ENCODE measurements around the gene ARMC9. TPM values are rescaled to one million over a fixed set of nuclear protein-coding genes. Genes with fewer than 3 reads are reported as not detected.
A peak's percentile ranks its signal among the peaks of the same experiment; 100 is the strongest.

ARMC9 gene
- total RNA-seq, 1 donor from 2014 or later = 43.1 TPM

GRCh38 chr2:231294116-231294515 lies 95.7 kb downstream of the ARMC9 start:
- no peak overlapping the region for H3K4me3 ChIP-seq
- no peak for TF ChIP-seq CTCF (IDR thresholded peaks at IDR 0.05)
- H3K9me3 ChIP-seq = no peaks in the 10 kb centered on the region
- no peak for DNase-seq
- H3K4me1 ChIP-seq = peaks cover 34% of the 10 kb centered on the region
- no peak overlapping the region for H3K27ac ChIP-seq
- intact Hi-C loops (cut with DNase I) = no loop called here
- no peak for ATAC-seq
- H3K27me3 ChIP-seq (ENCODE audit: low read depth) = no peaks in the 10 kb centered on the region
- peaks cover 6% of the 10 kb centered on the region for H3K36me3 ChIP-seq

GRCh38 chr2:231294571-231295362 lies 96.3 kb downstream of the ARMC9 start:
- Histone ChIP-seq H3K36me3 (peaks cover 3% of the 10 kb centered on the region), H3K4me1 (peaks cover 40% of the 10 kb centered on the region), H3K4me3 (no peak overlapping the region), H3K27me3 (ENCODE audit: low read depth) (no peaks in the 10 kb centered on the region), H3K9me3 (no peaks in the 10 kb centered on the region), H3K27ac (peak overlapping the region; percentile 21)
- no peak for DNase-seq
- no peak for TF ChIP-seq CTCF (IDR thresholded peaks at IDR 0.05)
- no peak for ATAC-seq
- intact Hi-C loops (cut with DNase I) = no loop called here

DNA sequence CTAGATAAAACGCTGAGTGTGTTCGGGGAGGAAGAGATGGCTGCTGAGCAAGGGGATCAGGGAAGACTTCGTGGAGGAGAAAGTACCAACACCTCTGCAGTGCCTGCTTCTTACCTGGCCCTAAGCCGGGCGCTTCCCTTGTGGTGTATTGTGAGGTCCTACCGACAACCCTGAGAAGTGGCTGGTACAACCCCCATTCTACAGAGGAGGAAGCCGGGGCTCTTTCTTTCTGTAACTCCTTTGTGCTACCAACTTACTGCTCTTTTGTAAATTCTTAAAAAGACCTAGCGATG lies 96.9 kb downstream of the ARMC9 start:
- DNase-seq (no peak), ATAC-seq (no peak)
- Histone ChIP-seq H3K27me3 (ENCODE audit: low read depth) (no peaks in the 10 kb centered on the region), H3K4me3 (no peak overlapping the region), H3K36me3 (no peaks in the 10 kb centered on the region), H3K4me1 (peaks cover 45% of the 10 kb centered on the region), H3K9me3 (no peaks in the 10 kb centered on the region), H3K27ac (no peak overlapping the region)
- intact Hi-C loops (cut with DNase I) = no loop called here
- no peak for TF ChIP-seq CTCF (IDR thresholded peaks at IDR 0.05)

- peaks cover 56% of the 10 kb centered on the region for H3K4me1 ChIP-seq
- H3K4me3 ChIP-seq = no peak overlapping the region
- no peak overlapping the region for H3K27ac ChIP-seq
- no peak for TF ChIP-seq CTCF (IDR thresholded peaks at IDR 0.05)
- DNase-seq (no peak), ATAC-seq (no peak)
- H3K36me3 ChIP-seq = no peaks in the 10 kb centered on the region
- intact Hi-C loops (cut with DNase I) = no loop called here
- H3K27me3 ChIP-seq (ENCODE audit: low read depth) = no peaks in the 10 kb centered on the region
- H3K9me3 ChIP-seq = no peaks in the 10 kb centered on the region
Measured at GRCh38 chr2:231296401-231296974, 98.1 kb downstream of the ARMC9 start.

DNA sequence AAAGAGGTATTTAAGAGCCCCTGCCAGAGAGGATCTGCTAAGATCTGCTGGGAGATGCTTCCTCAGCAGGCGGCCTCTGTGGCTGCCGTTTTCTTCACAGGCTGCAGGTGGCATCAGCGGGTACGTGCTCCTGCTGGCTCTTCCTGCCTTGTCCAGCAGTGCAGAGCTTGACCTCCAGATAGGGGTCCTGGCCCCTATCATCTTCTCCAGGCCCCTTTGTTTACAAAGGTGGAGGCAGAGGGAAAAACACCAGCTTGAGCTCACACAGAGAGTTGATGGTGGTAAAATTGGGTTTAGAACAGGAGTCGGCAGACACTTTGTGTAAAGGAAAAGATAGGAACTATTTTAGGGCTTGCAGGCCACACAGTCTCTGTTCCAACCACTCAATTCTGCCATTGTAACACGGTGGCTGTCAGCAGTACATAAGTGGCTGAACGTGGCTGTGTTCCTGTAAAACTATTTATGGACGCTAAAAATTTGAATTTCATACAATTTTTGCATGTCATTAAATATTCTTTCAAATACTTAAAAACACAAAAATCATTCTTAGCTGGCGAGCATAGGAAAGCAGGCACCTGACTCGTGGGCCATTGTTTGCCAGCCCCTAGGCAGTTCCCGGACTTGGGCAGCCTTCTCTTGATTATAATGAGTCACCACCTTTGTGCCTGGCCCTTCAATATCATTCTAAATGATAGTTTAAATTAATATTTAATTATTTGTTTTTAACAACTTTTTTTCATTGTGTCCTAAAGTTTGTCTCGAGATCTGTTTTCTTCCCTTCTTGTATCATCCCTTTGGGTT lies 98.9 kb downstream of the ARMC9 start:
- peak; percentile 71 for TF ChIP-seq CTCF (IDR thresholded peaks at IDR 0.05)
- no peaks in the 10 kb centered on the region for H3K36me3 ChIP-seq
- H3K27me3 ChIP-seq (ENCODE audit: low read depth) = no peaks in the 10 kb centered on the region
- intact Hi-C loops (cut with DNase I) = no loop called here
- peaks cover 58% of the 10 kb centered on the region for H3K4me1 ChIP-seq
- H3K9me3 ChIP-seq = no peaks in the 10 kb centered on the region
- no peak overlapping the region for H3K4me3 ChIP-seq
- ATAC-seq (peak; percentile 56 to 62), DNase-seq (peak; percentile 72)
- H3K27ac ChIP-seq = no peak overlapping the region
